ENCODE measurements around the gene LRRC47. TPM values are rescaled to one million over a fixed set of nuclear protein-coding genes. Genes with fewer than 3 reads are reported as not detected.

LRRC47 gene
- total and polyA plus RNA-seq, 2 of the 8 experiments (the other 6 are each of a cell fraction or from before 2014, with no cell fraction given) = 38.3 to 82.4 TPM

DNA sequence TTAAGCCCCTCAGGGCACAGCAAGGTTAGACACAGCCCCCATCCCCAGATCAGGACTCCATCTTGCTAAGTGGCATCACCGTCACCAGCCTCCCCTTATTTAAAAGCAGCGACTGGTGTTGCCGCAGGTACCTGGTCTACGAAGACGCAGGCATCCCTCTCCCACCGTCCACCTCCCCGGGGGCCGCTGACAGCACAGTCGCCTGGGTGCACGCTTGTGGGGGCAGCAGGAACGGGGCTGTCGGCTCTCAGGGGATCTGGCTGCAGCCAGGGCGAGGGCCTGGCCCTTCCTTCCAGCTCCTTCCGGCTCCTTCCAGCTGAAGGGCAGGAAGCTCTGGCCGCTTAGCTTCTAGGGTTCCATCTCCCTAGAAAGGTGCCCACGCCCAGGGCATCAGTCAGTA is 61.7 kb downstream of the LRRC47 start:
- H3K27ac ChIP-seq (ENCODE audit: low read depth, low read length) = no peak overlapping the region
- H2BK15ac ChIP-seq (ENCODE audit: low read length) = no peak overlapping the region
- POLR2A ChIA-PET (ENCODE audit: partially characterized antibody) = interaction anchor here (0.5 to 2.6 kb wide), 12 partner anchors 11 to 111 kb away, joined by 3 to 12 read pairs (median 4); no protein-coding TSS in a partner anchor
- FAIRE-seq (no peak), DNase-seq (ENCODE audit: low read depth in 1 of 2, low spot score in 2 of 2) (no peak)
- H3K9ac ChIP-seq (replicated peaks in 1 of 4; ENCODE audit: extremely low read depth in 1 of 4, low read depth in 3 of 4, low read length in 3 of 4) = no peak overlapping the region
- H3K14ac ChIP-seq (ENCODE audit: insufficient read length) = no peak overlapping the region
- no peaks in the 10 kb centered on the region; the same call in 1 of the 2 replicates for H3K23me2 ChIP-seq (ENCODE audit: low read depth, low read length)
- H2BK20ac ChIP-seq (ENCODE audit: low read length) = no peak overlapping the region
- H4K91ac ChIP-seq (replicated peaks; ENCODE audit: insufficient read length, low read length) = no peak overlapping the region
- no peaks in the 10 kb centered on the region; the same call in 1 of the 2 replicates for H3K79me1 ChIP-seq (ENCODE audit: low read depth, low read length)
- H3K56ac ChIP-seq (replicated peaks; ENCODE audit: insufficient read length, low read depth, low read length) = no peak overlapping the region
- H3K4me2 ChIP-seq (ENCODE audit: insufficient read depth in 1 of 2, low read depth in 2 of 2, low read length in 2 of 2) = no peak overlapping the region
- H3K4me1 ChIP-seq (replicated peaks in 1 of 4; ENCODE audit: control insufficient read depth in 3 of 4, insufficient read depth in 4 of 4, low read length in 3 of 4) = peaks cover 0 to 19% (median 13%) of the 10 kb centered on the region in 4 experiments; a peak in 5 of 7 replicates
- H4K20me1 ChIP-seq (replicated peaks in 1 of 2; ENCODE audit: control insufficient read depth in 1 of 2, insufficient read depth in 2 of 2, low read length in 2 of 2) = peaks cover 0 to 9% of the 10 kb centered on the region in 2 experiments
- no peak overlapping the region for H3K4me3 ChIP-seq (ENCODE audit: extremely low read depth in 1 of 4, insufficient read depth in 2 of 4, low read depth in 3 of 4, low read length in 4 of 4)
- H3K23ac ChIP-seq (ENCODE audit: insufficient read length) = no peak overlapping the region
- H4K5ac ChIP-seq (ENCODE audit: insufficient read length, low read depth, low read length) = no peak overlapping the region
- no peak overlapping the region for H2BK12ac ChIP-seq (ENCODE audit: low read depth, low read length)
- H3K9me3 ChIP-seq (ENCODE audit: insufficient read depth in 2 of 2, low read depth in 1 of 2, low read length in 1 of 2) = no peaks in the 10 kb centered on the region
- H3K4ac ChIP-seq (replicated peaks; ENCODE audit: insufficient read length, low read depth, low read length) = no peak overlapping the region
- no peak overlapping the region for H2AK5ac ChIP-seq (ENCODE audit: low read depth, low read length)
- no peak overlapping the region for H4K8ac ChIP-seq (ENCODE audit: extremely low read depth, insufficient read depth, low read length)
- peaks cover 5 to 28% (median 22%) of the 10 kb centered on the region in 4 experiments; a peak in 7 of 8 replicates for H3K36me3 ChIP-seq (ENCODE audit: control insufficient read depth in 2 of 4, insufficient read depth in 4 of 4, low read length in 3 of 4)
- no peak overlapping the region for H2BK5ac ChIP-seq (ENCODE audit: low read depth, low read length)
- WGBS, 2 experiments (ENCODE audit: extremely low coverage in 1 of 2, insufficient coverage in 1 of 2, insufficient read length in 1 of 2, insufficient replicate concordance in 2 of 2, low coverage in 1 of 2, low lambda C conversion rate in 2 of 2, missing lambda C conversion rate in 1 of 2) = 95% methylated on average over 15 of the region's 16 CpGs; no CpG with 5 or more reads in 1 of the 2 experiments
- no peaks in the 10 kb centered on the region; a peak in 2 of 7 replicates for H3K27me3 ChIP-seq (replicated peaks in 1 of 4; ENCODE audit: control insufficient read depth in 3 of 4, extremely low read depth in 1 of 4, insufficient read depth in 3 of 4, low read length in 3 of 4)
- H3K18ac ChIP-seq (ENCODE audit: extremely low read depth, low read length) = no peak overlapping the region
- no peaks in the 10 kb centered on the region for H3K79me2 ChIP-seq (ENCODE audit: control insufficient read depth in 1 of 2, insufficient read depth in 2 of 2, low read length in 2 of 2)
- CTCF ChIA-PET (ENCODE audit: partially characterized antibody) = interaction anchor here (1.1 to 3.6 kb wide), 5 partner anchors 10 to 144 kb away, joined by 3 to 17 read pairs (median 5); no protein-coding TSS in a partner anchor
- no peak overlapping the region for H2AFZ ChIP-seq (ENCODE audit: low read length)
- no peak overlapping the region for H2BK120ac ChIP-seq (replicated peaks; ENCODE audit: low read depth, low read length)
- TF ChIP-seq SUZ12 (IDR thresholded peaks at IDR 0.05; ENCODE audit: low read length) = no peak
- no peak; a peak in 1 of 3 replicates for TF ChIP-seq POLR2A (IDR thresholded peaks at IDR 0.05; ENCODE audit: control extremely low read depth in 1 of 2, low read depth in 2 of 2, low read length in 2 of 2)
- no peak for TF ChIP-seq TAF7 (optimal IDR thresholded peaks at IDR 0.05; ENCODE audit: borderline replicate concordance, low read depth, low read length)
- TF ChIP-seq EP300 (IDR thresholded peaks at IDR 0.05; ENCODE audit: borderline replicate concordance in 1 of 2, low read depth in 2 of 2, low read length in 2 of 2) = no peak
- no peak for TF ChIP-seq ZNF274 (IDR thresholded peaks at IDR 0.05; ENCODE audit: borderline replicate concordance, extremely low read depth, low read length)
- no peak for TF ChIP-seq RNF2 (IDR thresholded peaks at IDR 0.05; ENCODE audit: borderline replicate concordance, low read depth, low read length, missing control alignments, poor library complexity, severe bottlenecking)

Measured in H1 (cell line).